Panc1 (cell line): Measurements from ENCODE around the gene LCE7A. TPM values are rescaled to one million over a fixed set of nuclear protein-coding genes. Genes with fewer than 3 reads are reported as not detected.

Experiments
- ATAC-seq: fragments of 200-7000 bp; cut with Tn5 transposase; 2 replicates; pipeline ENCODE4 v1.9.1; 2020; ENCODE audit warnings: mild to moderate bottlenecking, moderate library complexity
- BruUV-seq: library from RNA; stranded (reverse); fragments of 400-500 nt; replicated peaks from 2 replicates; lab custom pipeline; 2021; lab: Mats Ljungman, UMichigan
- CTCF ChIA-PET: fragments of 300-600 bp; sonication (Branson Sonifier 250); formaldehyde crosslinking; loops from one replicate; lab custom pipeline; 2022; ENCODE audit warnings: antibody characterized with exemption; lab: Charles Lee
- POLR2A ChIA-PET: fragments of 300-600 bp; sonication (Branson Sonifier 250); formaldehyde crosslinking; loops from one replicate; lab custom pipeline; 2022; ENCODE audit warnings: antibody characterized with exemption; lab: Charles Lee
- DNase-seq: peaks from one replicate; pipeline ENCODE4 v3.0.0-alpha.2; 2010; ENCODE audit warnings: low read depth, low spot score
- H3K27ac ChIP-seq: 2 replicates; pipeline ENCODE4 v1.5.1; 2011; ENCODE audit warnings: mild to moderate bottlenecking, low read length, inconsistent platforms
- H3K27me3 ChIP-seq: fragments of 200-500 bp; sonication (Bioruptor generic); 2 replicates; pipeline ENCODE4 v1.6.0; 2014; ENCODE audit warnings: low read length, inconsistent platforms; ENCODE audit not compliant: control insufficient read depth, insufficient read depth
- H3K36me3 ChIP-seq: fragments of 200-500 bp; sonication (Bioruptor generic); 2 replicates; pipeline ENCODE4 v1.5.1; 2014; ENCODE audit warnings: inconsistent platforms, mild to moderate bottlenecking, low read length, moderate library complexity; ENCODE audit not compliant: control insufficient read depth, insufficient read depth
- H3K4me1 ChIP-seq: 2 replicates; pipeline ENCODE4 v1.5.1; 2011; ENCODE audit warnings: inconsistent platforms, mild to moderate bottlenecking, low read length, moderate library complexity; ENCODE audit not compliant: control insufficient read depth, insufficient read depth
- H3K4me3 ChIP-seq, 2 experiments: 2 replicates each; pipeline ENCODE4 v1.5.1; 2011 to 2012; ENCODE audit warnings: low read depth in 2 of 2, low read length in 2 of 2, mild to moderate bottlenecking in 2 of 2, inconsistent platforms in 1 of 2, moderate library complexity in 1 of 2
- H3K9me3 ChIP-seq: fragments of 200-500 bp; sonication (Bioruptor generic); 2 replicates; pipeline ENCODE4 v1.5.1; 2014; ENCODE audit warnings: low read depth, mild to moderate bottlenecking, inconsistent platforms, low read length, moderate library complexity; ENCODE audit not compliant: control insufficient read depth, insufficient read depth
- POLR2AphosphoS5 ChIP-seq: IDR thresholded peaks from 2 replicates; pipeline ENCODE4 v1.6.1; 2012; ENCODE audit warnings: mild to moderate bottlenecking, low read depth, low read length, moderate library complexity
- SIN3A ChIP-seq: IDR thresholded peaks from 2 replicates; pipeline ENCODE4 v1.6.1; 2012; ENCODE audit warnings: low read depth, mild to moderate bottlenecking, low read length, moderate library complexity, borderline replicate concordance; ENCODE audit not compliant: insufficient read depth
- TCF7L2 ChIP-seq: IDR thresholded peaks from 2 replicates; pipeline ENCODE4 v1.6.1; 2011; ENCODE audit warnings: mild to moderate bottlenecking, low read depth, low read length, inconsistent platforms
- in situ Hi-C: cut with HindIII; loops from 2 replicates; pipeline ENCODE4 v1.10.0; 2016; ENCODE audit warnings: low sequenced_read_pairs, low pct_unique_long_range_greater_than_20kb
- intact Hi-C: fragments of 100-400 bp; cut with micrococcal nuclease; formaldehyde crosslinking; loops from one replicate; pipeline ENCODE4 v1.10.0; 2022; ENCODE audit not compliant: unreplicated experiment
- total RNA-seq: library from RNA; stranded (reverse); gene quantifications from one replicate; pipeline ENCODE4 v1.2.1, GENCODE V29; 2021; ENCODE audit not compliant: unreplicated experiment
- TF ChIP-seq, protein P1 (sequence below), 2 experiments: IDR thresholded peaks; 2 replicates each; pipeline ENCODE4 v1.6.1; 2011 to 2012; ENCODE audit warnings: low read depth in 2 of 2, control low read depth in 1 of 2, low read length in 1 of 2, mild to moderate bottlenecking in 1 of 2, moderate library complexity in 1 of 2; ENCODE audit not compliant: insufficient read depth in 1 of 2
- TF ChIP-seq, protein P2 (sequence below): fragments of 450-650 bp; IDR thresholded peaks from 2 replicates; pipeline ENCODE4 v1.5.1; 2017; ENCODE audit warnings: mild to moderate bottlenecking

LCE7A gene
- total RNA-seq, 1 experiment from 2014 or later: not detected

- Histone ChIP-seq H3K27ac (no peak within 1 kb of the TSS), H3K4me1 (no peaks in the 10 kb centered on the region), H3K36me3 (no peaks in the 10 kb centered on the region), H3K9me3 (no peaks in the 10 kb centered on the region), H3K27me3 (peaks cover 14% of the 10 kb centered on the region), H3K4me3 (no peak within 1 kb of the TSS)
- intact Hi-C loops (no loop called here), in situ Hi-C loops (no loop called here)
- TF ChIP-seq, protein P1, sequence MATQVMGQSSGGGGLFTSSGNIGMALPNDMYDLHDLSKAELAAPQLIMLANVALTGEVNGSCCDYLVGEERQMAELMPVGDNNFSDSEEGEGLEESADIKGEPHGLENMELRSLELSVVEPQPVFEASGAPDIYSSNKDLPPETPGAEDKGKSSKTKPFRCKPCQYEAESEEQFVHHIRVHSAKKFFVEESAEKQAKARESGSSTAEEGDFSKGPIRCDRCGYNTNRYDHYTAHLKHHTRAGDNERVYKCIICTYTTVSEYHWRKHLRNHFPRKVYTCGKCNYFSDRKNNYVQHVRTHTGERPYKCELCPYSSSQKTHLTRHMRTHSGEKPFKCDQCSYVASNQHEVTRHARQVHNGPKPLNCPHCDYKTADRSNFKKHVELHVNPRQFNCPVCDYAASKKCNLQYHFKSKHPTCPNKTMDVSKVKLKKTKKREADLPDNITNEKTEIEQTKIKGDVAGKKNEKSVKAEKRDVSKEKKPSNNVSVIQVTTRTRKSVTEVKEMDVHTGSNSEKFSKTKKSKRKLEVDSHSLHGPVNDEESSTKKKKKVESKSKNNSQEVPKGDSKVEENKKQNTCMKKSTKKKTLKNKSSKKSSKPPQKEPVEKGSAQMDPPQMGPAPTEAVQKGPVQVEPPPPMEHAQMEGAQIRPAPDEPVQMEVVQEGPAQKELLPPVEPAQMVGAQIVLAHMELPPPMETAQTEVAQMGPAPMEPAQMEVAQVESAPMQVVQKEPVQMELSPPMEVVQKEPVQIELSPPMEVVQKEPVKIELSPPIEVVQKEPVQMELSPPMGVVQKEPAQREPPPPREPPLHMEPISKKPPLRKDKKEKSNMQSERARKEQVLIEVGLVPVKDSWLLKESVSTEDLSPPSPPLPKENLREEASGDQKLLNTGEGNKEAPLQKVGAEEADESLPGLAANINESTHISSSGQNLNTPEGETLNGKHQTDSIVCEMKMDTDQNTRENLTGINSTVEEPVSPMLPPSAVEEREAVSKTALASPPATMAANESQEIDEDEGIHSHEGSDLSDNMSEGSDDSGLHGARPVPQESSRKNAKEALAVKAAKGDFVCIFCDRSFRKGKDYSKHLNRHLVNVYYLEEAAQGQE (IDR thresholded peaks at IDR 0.05; ENCODE audit: insufficient read depth in 1 of 2, low read depth in 2 of 2, low read length in 1 of 2): no peak
- TF ChIP-seq, protein P2, sequence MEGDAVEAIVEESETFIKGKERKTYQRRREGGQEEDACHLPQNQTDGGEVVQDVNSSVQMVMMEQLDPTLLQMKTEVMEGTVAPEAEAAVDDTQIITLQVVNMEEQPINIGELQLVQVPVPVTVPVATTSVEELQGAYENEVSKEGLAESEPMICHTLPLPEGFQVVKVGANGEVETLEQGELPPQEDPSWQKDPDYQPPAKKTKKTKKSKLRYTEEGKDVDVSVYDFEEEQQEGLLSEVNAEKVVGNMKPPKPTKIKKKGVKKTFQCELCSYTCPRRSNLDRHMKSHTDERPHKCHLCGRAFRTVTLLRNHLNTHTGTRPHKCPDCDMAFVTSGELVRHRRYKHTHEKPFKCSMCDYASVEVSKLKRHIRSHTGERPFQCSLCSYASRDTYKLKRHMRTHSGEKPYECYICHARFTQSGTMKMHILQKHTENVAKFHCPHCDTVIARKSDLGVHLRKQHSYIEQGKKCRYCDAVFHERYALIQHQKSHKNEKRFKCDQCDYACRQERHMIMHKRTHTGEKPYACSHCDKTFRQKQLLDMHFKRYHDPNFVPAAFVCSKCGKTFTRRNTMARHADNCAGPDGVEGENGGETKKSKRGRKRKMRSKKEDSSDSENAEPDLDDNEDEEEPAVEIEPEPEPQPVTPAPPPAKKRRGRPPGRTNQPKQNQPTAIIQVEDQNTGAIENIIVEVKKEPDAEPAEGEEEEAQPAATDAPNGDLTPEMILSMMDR: no peak
- TF ChIP-seq TCF7L2 (no peak), SIN3A (no peak), POLR2AphosphoS5 (no peak)
- no TSS peak for BruUV-seq
- ChIA-PET CTCF (no interaction called here), POLR2A (no interaction called here)
- ATAC-seq: no peak
- DNase-seq: no peak
Observed at GRCh38 chr1:152827173-152827572, 32.6 kb upstream of the LCE7A start, which contains the start of gene LCE1A. Gene LCE1A (plus strand): TSS chr1:152827473. CDS start chr1:152827473, 0 bp downstream.

DNA sequence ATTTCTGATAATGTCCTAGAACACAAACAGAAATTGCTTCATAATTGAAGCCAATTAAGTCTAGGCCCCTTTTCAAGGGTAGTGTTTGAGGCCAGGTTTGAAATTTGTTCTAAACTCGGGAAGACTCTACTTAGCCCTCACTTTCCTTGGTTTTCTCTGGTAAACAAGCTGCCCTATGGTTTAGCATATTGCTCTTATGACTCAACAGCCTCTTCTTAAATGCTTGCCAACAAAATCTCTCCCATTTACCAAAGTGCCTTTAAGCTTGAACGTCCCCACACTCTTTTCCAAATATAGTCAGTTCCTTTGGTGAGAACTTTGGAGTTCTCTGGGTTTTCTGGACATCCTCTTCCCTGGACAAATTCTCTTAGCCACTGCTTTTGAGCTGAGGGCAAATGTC lies 22.9 kb upstream of the LCE7A start:
- TF ChIP-seq, protein P2: no peak
- no peak for TF ChIP-seq POLR2AphosphoS5
- TF ChIP-seq TCF7L2: no peak
- no peak for TF ChIP-seq SIN3A
- TF ChIP-seq, protein P1 (IDR thresholded peaks at IDR 0.05; ENCODE audit: insufficient read depth in 1 of 2, low read depth in 2 of 2, low read length in 1 of 2): no peak
- H3K27ac ChIP-seq: no peak overlapping the region

More for the DNA sequence above, 22.9 kb upstream of the LCE7A start:
- Histone ChIP-seq H3K9me3 (no peaks in the 10 kb centered on the region), H3K36me3 (no peaks in the 10 kb centered on the region), H3K27me3 (no peaks in the 10 kb centered on the region), H3K4me3 (no peak overlapping the region), H3K4me1 (no peaks in the 10 kb centered on the region)
- ATAC-seq (no peak), DNase-seq (no peak)
- no TSS peak for BruUV-seq
- ChIA-PET CTCF (no interaction called here), POLR2A (no interaction called here)
- in situ Hi-C loops (no loop called here), intact Hi-C loops (no loop called here)
